ENCODE measurements around the gene RERE. TPM values are rescaled to one million over a fixed set of nuclear protein-coding genes. Genes with fewer than 3 reads are reported as not detected.

RERE gene
- total RNA-seq, 6 experiments from 2014 or later = 36.5 to 41.6 (median 37.5) TPM

DNA sequence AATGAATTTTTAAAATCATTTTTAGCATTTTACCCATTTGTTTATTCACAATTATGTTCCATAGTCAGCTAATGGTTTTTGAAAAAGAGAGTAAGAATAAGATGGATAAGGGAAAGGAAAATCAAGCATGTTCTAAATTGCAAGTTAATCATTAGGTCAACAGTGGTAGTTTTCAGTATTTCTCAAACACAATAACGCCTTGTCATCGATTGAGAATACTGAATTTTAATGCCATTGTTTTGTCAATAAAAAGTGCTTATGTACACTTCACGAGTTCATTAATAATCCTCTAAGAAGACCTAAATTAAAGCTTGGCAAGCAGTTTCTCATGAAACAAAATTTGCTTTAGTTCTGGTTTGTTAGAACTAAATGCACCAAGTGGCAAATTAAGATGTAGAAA lies 100.3 kb downstream of the RERE start:
- peaks cover 48% of the 10 kb centered on the region for H3K4me1 Mint-ChIP-seq (ENCODE audit: low read depth)

DNA sequence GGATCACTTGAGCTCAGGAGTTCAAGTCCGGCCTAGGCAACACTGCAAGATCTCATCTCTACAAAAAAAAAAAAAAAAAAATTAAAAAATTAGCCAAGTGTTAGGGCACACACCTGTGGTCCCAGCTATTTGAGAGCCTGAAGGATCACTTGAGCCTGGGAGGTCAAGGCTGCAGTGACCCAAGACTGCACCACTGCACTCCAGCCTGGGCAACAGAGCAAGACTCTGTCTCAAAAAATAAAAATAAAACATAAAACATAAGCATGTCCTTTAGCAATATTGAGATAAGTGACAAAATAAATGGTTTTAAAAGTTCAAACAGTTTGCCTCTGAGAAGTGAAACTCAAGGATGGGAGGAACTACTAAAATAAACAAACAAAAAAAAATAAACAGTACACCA lies 101.2 kb downstream of the RERE start:
- H3K27ac Mint-ChIP-seq = no peak overlapping the region
- H3K27me3 Mint-ChIP-seq (ENCODE audit: insufficient read depth) = peaks cover 4% of the 10 kb centered on the region
- TF ChIP-seq, protein P1, sequence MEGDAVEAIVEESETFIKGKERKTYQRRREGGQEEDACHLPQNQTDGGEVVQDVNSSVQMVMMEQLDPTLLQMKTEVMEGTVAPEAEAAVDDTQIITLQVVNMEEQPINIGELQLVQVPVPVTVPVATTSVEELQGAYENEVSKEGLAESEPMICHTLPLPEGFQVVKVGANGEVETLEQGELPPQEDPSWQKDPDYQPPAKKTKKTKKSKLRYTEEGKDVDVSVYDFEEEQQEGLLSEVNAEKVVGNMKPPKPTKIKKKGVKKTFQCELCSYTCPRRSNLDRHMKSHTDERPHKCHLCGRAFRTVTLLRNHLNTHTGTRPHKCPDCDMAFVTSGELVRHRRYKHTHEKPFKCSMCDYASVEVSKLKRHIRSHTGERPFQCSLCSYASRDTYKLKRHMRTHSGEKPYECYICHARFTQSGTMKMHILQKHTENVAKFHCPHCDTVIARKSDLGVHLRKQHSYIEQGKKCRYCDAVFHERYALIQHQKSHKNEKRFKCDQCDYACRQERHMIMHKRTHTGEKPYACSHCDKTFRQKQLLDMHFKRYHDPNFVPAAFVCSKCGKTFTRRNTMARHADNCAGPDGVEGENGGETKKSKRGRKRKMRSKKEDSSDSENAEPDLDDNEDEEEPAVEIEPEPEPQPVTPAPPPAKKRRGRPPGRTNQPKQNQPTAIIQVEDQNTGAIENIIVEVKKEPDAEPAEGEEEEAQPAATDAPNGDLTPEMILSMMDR (IDR thresholded peaks at IDR 0.05) = no peak
- H3K4me1 Mint-ChIP-seq (ENCODE audit: low read depth) = peaks cover 57% of the 10 kb centered on the region
- no peaks in the 10 kb centered on the region for H3K36me3 Mint-ChIP-seq (ENCODE audit: low read depth)
- no peaks in the 10 kb centered on the region for H3K9me3 Mint-ChIP-seq
- DNase-seq = no peak
- no peak overlapping the region for H3K4me3 Mint-ChIP-seq

More for the DNA sequence above, 100.3 kb downstream of the RERE start:
- DNase-seq = no peak
- peaks cover 4% of the 10 kb centered on the region; the same call in 1 of the 2 replicates for H3K27me3 Mint-ChIP-seq (ENCODE audit: insufficient read depth)
- no peaks in the 10 kb centered on the region for H3K36me3 Mint-ChIP-seq (ENCODE audit: low read depth)
- no peak overlapping the region for H3K27ac Mint-ChIP-seq
- TF ChIP-seq, protein P1 (IDR thresholded peaks at IDR 0.05) = no peak
- no peaks in the 10 kb centered on the region for H3K9me3 Mint-ChIP-seq
- H3K4me3 Mint-ChIP-seq = no peak overlapping the region

DNA sequence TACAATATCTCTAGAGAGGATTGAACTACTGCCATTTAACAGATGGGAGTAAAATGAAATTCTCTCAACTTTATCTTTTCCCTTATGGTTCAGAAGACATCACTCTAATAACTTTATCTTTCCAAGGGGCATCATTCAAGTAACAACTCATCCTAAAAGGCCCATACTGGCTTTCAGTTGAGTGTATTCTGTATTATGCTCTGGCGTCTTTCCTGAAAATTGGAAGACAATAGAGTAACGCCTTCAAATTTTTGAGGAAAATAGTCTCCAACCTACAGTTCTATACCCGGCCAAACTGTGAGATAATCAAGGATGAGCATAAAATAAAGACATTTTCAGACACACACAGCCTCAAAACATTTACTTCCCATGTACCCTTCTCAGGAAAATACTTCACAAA lies 103.3 kb downstream of the RERE start:
- H3K27me3 Mint-ChIP-seq (ENCODE audit: insufficient read depth) = no peaks in the 10 kb centered on the region; the same call in 1 of the 2 replicates
- H3K9me3 Mint-ChIP-seq = no peaks in the 10 kb centered on the region
- H3K4me3 Mint-ChIP-seq = no peak overlapping the region
- no peak for DNase-seq
- H3K4me1 Mint-ChIP-seq (ENCODE audit: low read depth) = peaks cover 60% of the 10 kb centered on the region
- TF ChIP-seq, protein P1 (IDR thresholded peaks at IDR 0.05) = no peak
- H3K36me3 Mint-ChIP-seq (ENCODE audit: low read depth) = no peaks in the 10 kb centered on the region
- no peak overlapping the region; the same call in 1 of the 2 replicates for H3K27ac Mint-ChIP-seq

DNA sequence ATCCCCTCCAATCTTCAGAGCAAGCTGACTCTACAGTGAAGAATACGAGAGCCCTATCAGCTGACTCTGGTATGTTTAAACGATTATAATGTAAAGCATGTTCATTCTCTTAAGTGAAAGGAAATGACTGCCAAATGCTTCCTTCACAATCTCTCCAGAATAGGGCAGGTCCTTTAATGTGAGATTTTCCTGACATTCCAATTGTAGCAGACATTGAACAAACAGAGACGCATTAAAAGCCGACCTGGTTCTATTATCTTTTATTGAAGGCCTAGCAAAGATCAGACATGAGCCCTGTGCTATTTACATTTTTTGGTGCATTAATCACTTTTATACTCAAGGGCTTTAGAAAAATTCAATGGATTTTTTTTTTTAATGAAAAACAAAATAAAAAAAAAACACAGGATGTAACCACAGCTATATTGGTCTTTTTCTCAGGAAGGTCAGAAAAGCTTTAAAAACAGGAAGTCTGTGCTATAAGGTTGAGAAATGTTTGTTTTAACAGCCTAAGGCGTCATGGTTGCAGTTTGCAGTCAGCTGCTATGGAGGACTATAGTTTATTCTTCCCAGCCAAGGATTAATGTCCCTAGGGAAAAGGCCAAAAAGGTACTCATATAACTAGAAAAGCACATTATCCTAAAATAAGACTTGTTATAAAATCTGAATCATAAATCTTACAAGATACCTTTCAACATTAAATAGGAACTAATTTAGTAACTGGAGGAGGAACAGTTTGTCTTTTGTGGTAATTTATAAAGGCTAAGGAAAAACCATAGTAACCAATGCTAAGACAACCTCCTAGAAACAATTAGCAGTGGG lies 104.8 kb downstream of the RERE start:
- Mint-ChIP-seq H3K4me3 (peak overlapping the region; percentile 70), H3K27ac (peak overlapping the region; percentile 90), H3K36me3 (ENCODE audit: low read depth) (peaks cover 5% of the 10 kb centered on the region; the same call in 1 of the 2 replicates), H3K27me3 (ENCODE audit: insufficient read depth) (no peaks in the 10 kb centered on the region; the same call in 1 of the 2 replicates), H3K9me3 (no peaks in the 10 kb centered on the region), H3K4me1 (ENCODE audit: low read depth) (peaks cover 45% of the 10 kb centered on the region)
- TF ChIP-seq, protein P1 (IDR thresholded peaks at IDR 0.05) = no peak
- peak; percentile 80 for DNase-seq

- no peak for DNase-seq
- Mint-ChIP-seq H3K27ac (peak overlapping the region; percentile 90), H3K4me1 (ENCODE audit: low read depth) (peaks cover 44% of the 10 kb centered on the region), H3K36me3 (ENCODE audit: low read depth) (peaks cover 5% of the 10 kb centered on the region; the same call in 1 of the 2 replicates), H3K4me3 (peak overlapping the region; percentile 70), H3K27me3 (ENCODE audit: insufficient read depth) (no peaks in the 10 kb centered on the region; the same call in 1 of the 2 replicates), H3K9me3 (no peaks in the 10 kb centered on the region)
- TF ChIP-seq, protein P1 (IDR thresholded peaks at IDR 0.05) = no peak
These were observed 105.5 kb downstream of the RERE start for GRCh38 chr1:8711873-8712412.

Measured in HFFc6 (cell line).